Activated naive CD8-positive, alpha-beta T cell (primary cell): Measurements from ENCODE around the gene BANK1.
"Not testable (repeated sequence)": the region's sequence is repeated elsewhere in the genome, so short reads cannot be mapped to it uniquely, and the experiment has no call there.

Experiments
- H3K27ac Mint-ChIP-seq: one replicate; pipeline ENCODE4 v1.8.0; 2021; ENCODE audit warnings: mixed read lengths
- H3K27me3 Mint-ChIP-seq: one replicate; pipeline ENCODE4 v1.8.0; 2021; ENCODE audit warnings: mixed read lengths
- H3K36me3 Mint-ChIP-seq: one replicate; pipeline ENCODE4 v1.8.0; 2021; ENCODE audit warnings: mixed read lengths
- H3K4me1 Mint-ChIP-seq: one replicate; pipeline ENCODE4 v1.8.0; 2021; ENCODE audit warnings: low read depth, mixed read lengths
- H3K4me3 Mint-ChIP-seq: one replicate; pipeline ENCODE4 v1.8.0; 2021; ENCODE audit warnings: mild to moderate bottlenecking, mixed read lengths
- H3K9me3 Mint-ChIP-seq: one replicate; pipeline ENCODE4 v1.8.0; 2021; ENCODE audit warnings: low read depth, mixed read lengths

Gene BANK1

DNA sequence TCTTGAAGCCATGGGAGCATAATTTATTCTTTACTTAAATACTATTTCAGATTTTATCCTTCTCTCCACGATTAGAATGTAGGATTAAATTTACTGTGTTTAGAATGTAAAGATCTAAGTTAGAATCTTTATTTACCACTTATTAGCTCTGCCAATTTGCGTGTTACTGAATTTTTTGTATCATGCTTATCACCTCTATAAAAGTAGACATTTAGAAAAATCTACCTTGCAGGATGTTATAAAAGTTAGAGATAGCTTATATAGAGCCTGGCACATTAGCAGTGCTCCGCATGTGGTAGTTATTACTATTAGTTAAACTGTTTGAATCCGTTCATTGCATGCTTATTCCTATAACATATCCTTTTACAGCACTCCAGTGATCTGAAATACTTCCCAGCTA is 97.9 kb downstream of the BANK1 start:
- peaks cover 4% of the 10 kb centered on the region for H3K9me3 Mint-ChIP-seq

DNA sequence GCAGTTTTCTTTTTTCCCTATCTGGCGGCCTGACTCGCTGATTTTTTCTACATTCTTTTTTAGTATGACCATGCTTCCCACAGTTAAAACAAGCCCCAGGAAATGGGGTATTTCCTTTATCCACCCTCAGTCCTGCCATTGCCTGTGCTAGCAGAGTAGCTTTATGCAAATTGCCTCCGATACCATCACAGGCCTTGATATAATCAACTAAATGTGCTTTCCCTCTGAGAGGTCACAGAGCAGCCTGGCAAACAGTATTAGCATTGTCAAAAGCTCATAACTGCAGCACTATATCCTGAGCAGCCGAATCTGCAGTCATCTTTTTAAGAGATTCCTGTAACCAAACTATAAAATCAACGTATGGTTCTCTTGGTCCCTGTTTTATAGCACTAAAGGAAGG is 115.0 kb downstream of the BANK1 start:
- H3K9me3 Mint-ChIP-seq, H3K4me3 Mint-ChIP-seq, H3K27me3 Mint-ChIP-seq, H3K27ac Mint-ChIP-seq, H3K36me3 Mint-ChIP-seq, H3K4me1 Mint-ChIP-seq: not testable (repeated sequence)

More for the DNA sequence above, 97.9 kb downstream of the BANK1 start:
- no peaks in the 10 kb centered on the region for H3K4me1 Mint-ChIP-seq
- H3K36me3 Mint-ChIP-seq, result no peaks in the 10 kb centered on the region
- no peak overlapping the region for H3K4me3 Mint-ChIP-seq
- H3K27me3 Mint-ChIP-seq, result no peaks in the 10 kb centered on the region
- no peak overlapping the region for H3K27ac Mint-ChIP-seq

DNA sequence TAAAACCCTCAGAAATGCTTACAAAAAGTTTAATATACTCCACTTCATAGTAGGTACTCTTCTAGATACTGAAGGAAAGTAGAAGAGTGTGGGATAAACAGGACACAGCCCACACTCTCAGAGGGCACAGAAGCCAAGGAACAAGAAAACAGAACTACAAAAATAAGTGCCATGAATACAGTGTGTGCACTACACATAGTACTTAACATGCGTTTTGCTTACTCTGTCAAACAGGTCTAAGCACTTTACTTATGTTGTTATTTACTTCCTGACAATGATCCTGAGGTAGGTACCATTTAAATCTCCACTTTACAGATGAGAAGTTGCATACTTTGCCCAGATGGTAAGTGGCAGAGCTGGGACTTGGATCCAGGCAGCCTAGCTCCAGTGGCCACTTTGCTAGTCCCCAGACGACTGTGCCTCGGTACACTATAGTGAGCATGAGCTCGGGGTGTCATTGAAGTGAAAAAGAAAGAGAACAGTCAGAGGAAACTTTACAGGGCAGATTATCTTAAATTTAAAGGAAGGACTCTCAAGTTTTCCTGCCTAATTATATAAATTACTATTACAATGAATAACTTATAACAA is 120.3 kb downstream of the BANK1 start:
- no peaks in the 10 kb centered on the region for H3K9me3 Mint-ChIP-seq
- H3K4me3 Mint-ChIP-seq, result no peak overlapping the region
- peaks cover 2% of the 10 kb centered on the region for H3K27me3 Mint-ChIP-seq
- no peaks in the 10 kb centered on the region for H3K36me3 Mint-ChIP-seq
- no peaks in the 10 kb centered on the region for H3K4me1 Mint-ChIP-seq
- no peak overlapping the region for H3K27ac Mint-ChIP-seq

DNA sequence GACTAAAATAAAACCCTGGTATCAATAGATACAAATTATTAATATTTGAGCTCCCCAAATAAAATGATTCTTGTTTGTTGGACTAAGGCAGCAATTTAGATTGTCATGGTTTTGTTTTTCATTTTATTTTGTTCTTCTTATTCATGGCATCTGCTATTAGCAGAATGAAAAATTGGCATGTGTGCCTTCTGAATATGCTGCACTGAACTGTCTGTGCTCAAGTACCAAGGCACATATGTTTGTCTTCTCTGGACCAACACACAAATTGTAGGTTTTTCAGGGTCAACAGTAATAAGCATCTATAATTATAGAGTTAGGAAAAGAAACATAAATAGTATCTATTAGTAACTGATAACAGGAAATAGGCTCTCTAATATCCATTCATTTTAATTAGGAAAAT is 121.1 kb downstream of the BANK1 start:
- H3K9me3 Mint-ChIP-seq, result no peaks in the 10 kb centered on the region
- H3K36me3 Mint-ChIP-seq, result no peaks in the 10 kb centered on the region
- no peaks in the 10 kb centered on the region for H3K27me3 Mint-ChIP-seq
- no peak overlapping the region for H3K27ac Mint-ChIP-seq
- H3K4me3 Mint-ChIP-seq, result no peak overlapping the region
- no peaks in the 10 kb centered on the region for H3K4me1 Mint-ChIP-seq

DNA sequence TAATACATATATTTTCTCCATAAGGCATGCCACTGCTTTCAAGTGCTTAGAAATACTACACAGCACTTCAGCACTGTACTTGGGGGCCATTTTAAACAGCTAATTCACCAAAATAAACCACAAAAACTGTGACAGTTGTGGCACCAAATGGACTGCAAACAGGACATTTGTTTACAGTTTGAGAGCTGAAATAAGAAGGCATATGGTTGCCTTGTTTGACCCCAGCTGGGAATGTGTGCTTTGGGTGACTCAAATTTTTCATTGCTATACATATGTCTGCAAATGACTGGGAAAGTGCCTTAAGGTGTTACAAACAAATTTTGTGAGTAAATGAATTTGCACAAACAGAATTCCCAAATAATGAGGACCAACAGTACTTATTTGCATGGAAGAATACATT is 124.2 kb downstream of the BANK1 start:
- Mint-ChIP-seq H3K9me3 (no peaks in the 10 kb centered on the region), H3K36me3 (no peaks in the 10 kb centered on the region), H3K4me1 (no peaks in the 10 kb centered on the region), H3K4me3 (no peak overlapping the region), H3K27ac (no peak overlapping the region), H3K27me3 (no peaks in the 10 kb centered on the region)

DNA sequence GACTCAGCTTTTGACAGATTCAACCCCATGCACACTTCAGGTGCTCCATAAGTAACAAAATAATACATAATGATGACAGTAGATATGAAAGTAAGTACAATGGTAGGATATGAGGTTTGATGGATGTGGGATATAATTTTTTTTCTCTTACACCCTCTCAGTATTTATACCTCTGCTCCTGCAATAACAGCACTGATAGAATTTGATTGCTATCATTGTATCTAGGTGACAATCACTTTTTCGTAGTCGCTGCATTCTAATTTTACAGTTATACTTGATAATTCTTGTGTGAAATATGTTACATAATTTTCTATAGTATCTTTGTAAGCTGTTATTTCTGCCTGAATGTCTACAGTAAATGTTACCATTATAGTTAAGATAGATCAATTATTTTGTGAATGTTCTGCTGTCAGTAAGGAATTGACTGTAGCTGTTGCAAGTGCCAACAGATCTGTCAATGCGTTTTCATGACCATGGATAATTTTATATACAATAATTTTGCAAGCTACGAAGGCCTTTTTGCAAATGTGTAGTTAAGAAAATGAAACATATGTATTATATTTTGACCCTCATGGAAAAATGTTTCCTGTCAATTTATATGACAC is 128.9 kb downstream of the BANK1 start:
- no peaks in the 10 kb centered on the region for H3K9me3 Mint-ChIP-seq

DNA sequence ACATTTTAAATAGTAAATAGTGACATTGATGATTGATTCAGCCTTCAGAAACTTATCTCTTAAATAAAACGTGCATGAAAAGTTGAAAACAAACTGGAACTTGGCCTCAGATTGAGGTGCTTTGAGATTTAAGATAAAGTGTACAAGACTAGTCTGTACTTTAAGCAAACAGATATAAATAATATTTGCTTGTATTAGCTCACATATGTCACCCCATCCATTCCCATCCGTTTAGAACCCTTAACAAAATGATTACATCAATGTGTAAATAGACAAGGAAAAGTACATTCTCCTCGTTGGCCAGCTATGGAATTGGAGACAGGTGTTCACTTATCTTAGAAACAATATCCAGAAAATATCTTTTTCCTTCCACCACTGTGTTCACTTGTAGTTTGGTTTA is 130.8 kb downstream of the BANK1 start:
- no peak overlapping the region for H3K27ac Mint-ChIP-seq

More for the DNA sequence above, 128.9 kb downstream of the BANK1 start:
- no peaks in the 10 kb centered on the region for H3K27me3 Mint-ChIP-seq
- H3K36me3 Mint-ChIP-seq, result no peaks in the 10 kb centered on the region
- H3K27ac Mint-ChIP-seq, result no peak overlapping the region
- no peak overlapping the region for H3K4me3 Mint-ChIP-seq
- no peaks in the 10 kb centered on the region for H3K4me1 Mint-ChIP-seq

DNA sequence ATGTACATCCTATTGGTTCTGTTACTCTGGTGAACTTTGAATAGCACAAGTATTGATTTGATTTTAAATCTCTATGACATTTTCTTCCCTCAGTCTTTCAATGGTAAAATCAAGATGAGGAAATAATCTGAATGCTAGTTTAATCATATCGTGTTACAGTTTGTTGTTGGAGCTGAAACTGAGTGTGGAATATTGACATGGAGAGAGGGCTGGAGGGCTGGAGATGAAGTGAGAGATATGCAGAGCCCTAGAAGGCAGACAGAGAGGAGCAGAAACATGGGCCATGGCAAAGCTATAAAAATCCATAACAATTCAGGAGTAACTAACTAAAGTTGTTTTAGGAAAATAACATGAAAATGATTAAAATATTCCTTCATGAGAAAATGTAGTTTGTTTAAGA is 141.1 kb downstream of the BANK1 start:
- Mint-ChIP-seq H3K36me3 (no peaks in the 10 kb centered on the region), H3K4me1 (no peaks in the 10 kb centered on the region), H3K4me3 (no peak overlapping the region), H3K9me3 (peaks cover under 1% of the 10 kb centered on the region), H3K27me3 (peaks cover 7% of the 10 kb centered on the region), H3K27ac (no peak overlapping the region)

More for the DNA sequence above, 130.8 kb downstream of the BANK1 start:
- Mint-ChIP-seq H3K4me3 (no peak overlapping the region), H3K27me3 (no peaks in the 10 kb centered on the region), H3K9me3 (no peaks in the 10 kb centered on the region), H3K4me1 (no peaks in the 10 kb centered on the region), H3K36me3 (no peaks in the 10 kb centered on the region)

DNA sequence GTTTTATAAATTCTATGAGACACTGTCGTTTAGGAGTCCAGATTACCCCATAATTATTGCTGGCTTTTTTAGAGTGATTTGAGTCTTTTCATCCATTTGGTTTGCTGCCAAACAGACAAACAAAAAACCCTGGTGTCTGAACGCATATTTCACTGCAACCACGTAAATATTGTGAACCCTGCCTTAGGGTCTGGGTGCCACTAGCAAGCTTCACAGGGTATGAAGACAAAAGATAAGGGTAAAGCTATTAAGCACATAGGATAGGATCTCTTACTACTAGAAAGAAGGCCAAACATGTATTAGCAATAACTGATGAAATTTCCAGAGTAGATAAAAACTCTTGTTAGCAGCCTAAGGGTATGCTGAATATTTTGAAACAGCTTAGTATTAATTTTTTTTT is 143.3 kb downstream of the BANK1 start:
- H3K9me3 Mint-ChIP-seq, result peaks cover 4% of the 10 kb centered on the region
- no peaks in the 10 kb centered on the region for H3K4me1 Mint-ChIP-seq
- no peak overlapping the region for H3K4me3 Mint-ChIP-seq
- no peaks in the 10 kb centered on the region for H3K36me3 Mint-ChIP-seq
- no peak overlapping the region for H3K27ac Mint-ChIP-seq
- H3K27me3 Mint-ChIP-seq, result peaks cover 1% of the 10 kb centered on the region

DNA sequence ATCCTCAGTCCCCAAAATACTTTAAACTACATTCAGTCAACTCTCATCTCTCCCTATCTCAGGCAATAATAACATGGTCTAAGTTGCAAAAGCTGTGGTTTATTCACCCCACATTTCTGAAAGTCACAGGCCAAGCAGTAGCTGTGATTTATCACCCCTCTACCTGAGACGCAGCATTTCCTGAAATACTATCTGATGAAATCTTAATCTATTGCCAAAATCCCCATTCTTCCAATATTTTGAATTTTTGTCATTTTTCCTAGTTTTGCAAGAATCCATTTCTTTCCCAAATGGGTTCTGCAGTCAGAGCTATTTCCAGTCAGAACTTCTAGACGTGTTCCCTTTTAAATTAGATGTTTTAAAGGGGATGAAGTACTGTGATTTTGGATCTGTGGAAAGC is 148.3 kb downstream of the BANK1 start:
- H3K9me3 Mint-ChIP-seq, result peaks cover 4% of the 10 kb centered on the region
- H3K27me3 Mint-ChIP-seq, result peaks cover 2% of the 10 kb centered on the region
- H3K4me1 Mint-ChIP-seq, result no peaks in the 10 kb centered on the region
- no peak overlapping the region for H3K4me3 Mint-ChIP-seq
- H3K36me3 Mint-ChIP-seq, result no peaks in the 10 kb centered on the region
- H3K27ac Mint-ChIP-seq, result no peak overlapping the region

DNA sequence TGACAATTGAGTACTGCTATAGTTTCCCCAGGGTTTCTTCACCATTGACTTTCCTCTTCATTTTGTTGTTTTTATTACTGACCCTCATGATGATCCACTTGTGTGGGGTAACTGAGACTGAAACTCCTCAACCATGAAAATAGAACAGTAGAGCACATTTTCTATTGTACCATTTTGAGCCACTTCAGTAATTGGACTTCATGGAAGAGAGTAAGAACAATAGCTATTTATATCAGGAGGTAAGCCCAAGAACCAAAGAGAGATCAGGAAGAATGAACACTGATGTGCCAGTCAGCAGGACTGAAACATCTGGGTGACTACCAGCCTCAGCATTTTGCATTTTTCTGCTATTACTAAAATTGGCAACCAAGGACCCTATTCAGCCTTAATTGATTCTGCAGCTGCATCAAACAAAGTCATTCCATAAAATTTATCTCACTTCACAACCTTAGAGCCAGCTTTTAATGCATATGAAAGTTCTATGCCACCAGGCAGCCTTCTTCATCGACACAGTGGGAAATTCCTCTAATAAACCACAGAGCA is 151.4 kb downstream of the BANK1 start:
- Mint-ChIP-seq H3K9me3 (peaks cover 1% of the 10 kb centered on the region), H3K27me3 (peaks cover 2% of the 10 kb centered on the region), H3K4me1 (no peaks in the 10 kb centered on the region), H3K4me3 (no peak overlapping the region), H3K27ac (no peak overlapping the region), H3K36me3 (no peaks in the 10 kb centered on the region)

DNA sequence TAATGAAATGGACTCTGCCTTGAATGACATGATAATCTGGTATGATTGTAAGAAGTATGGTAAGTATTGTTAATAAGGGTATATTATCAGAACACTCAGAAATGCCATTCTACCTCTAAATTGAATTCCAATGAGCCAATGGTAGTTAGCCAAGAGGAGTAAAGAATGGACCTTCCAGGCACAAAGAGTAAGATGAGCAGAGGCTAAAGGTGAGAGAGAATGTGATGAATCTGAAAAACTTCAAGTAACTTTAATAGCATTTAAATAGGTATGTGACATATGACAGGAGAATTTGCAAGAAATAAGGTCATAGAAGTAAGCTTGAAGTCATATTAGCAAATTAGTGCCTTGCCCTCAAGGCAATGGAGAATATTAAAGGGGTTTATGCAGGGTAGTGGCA is 152.4 kb downstream of the BANK1 start:
- Mint-ChIP-seq H3K27ac (no peak overlapping the region), H3K4me1 (no peaks in the 10 kb centered on the region), H3K9me3 (no peaks in the 10 kb centered on the region)

DNA sequence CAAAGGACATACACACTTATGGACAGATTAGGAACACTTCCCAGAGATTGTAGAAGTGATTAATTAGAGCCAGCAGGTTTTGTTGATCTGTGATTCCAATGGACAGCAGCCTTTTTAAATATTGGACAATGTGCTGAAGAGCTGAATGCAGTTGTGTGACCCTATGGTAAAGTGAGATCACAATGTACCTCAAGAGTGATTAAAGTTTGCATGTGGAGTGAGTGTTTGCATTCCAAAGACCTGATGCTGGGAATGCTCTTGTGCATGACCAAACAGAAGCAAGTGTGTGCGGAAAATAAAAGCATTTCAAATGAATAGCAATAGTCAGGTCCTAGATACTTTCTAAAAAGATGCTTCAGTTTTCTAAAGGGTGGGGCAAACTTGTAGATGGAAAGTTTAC is 154.1 kb downstream of the BANK1 start:
- no peak overlapping the region for H3K4me3 Mint-ChIP-seq
- no peaks in the 10 kb centered on the region for H3K9me3 Mint-ChIP-seq
- H3K27ac Mint-ChIP-seq, result no peak overlapping the region
- peaks cover 3% of the 10 kb centered on the region for H3K27me3 Mint-ChIP-seq
- H3K36me3 Mint-ChIP-seq, result no peaks in the 10 kb centered on the region
- H3K4me1 Mint-ChIP-seq, result no peaks in the 10 kb centered on the region

More for the DNA sequence above, 152.4 kb downstream of the BANK1 start:
- H3K27me3 Mint-ChIP-seq, result peaks cover 2% of the 10 kb centered on the region
- no peak overlapping the region for H3K4me3 Mint-ChIP-seq
- H3K36me3 Mint-ChIP-seq, result no peaks in the 10 kb centered on the region

DNA sequence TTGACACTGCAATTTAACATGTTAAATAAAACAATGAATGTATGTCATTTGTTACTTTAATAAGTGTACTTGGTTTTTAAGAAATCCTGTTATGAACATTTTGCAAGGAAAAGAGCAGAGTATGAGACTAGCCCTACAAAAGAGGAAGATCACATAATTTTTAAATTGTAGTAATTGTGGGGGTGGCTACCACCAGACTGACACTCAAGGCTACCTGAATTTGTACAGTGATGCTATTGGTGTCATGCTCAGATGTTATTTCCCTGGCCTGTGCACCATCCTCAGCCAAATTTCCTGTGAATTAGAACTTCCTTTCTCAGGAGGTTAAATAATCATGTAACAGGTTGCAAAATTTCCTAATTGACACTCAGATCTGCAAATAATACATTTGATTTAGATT is 157.5 kb downstream of the BANK1 start:
- Mint-ChIP-seq H3K9me3 (no peaks in the 10 kb centered on the region), H3K36me3 (no peaks in the 10 kb centered on the region), H3K27me3 (peaks cover 4% of the 10 kb centered on the region), H3K4me1 (no peaks in the 10 kb centered on the region), H3K4me3 (no peak overlapping the region), H3K27ac (no peak overlapping the region)

DNA sequence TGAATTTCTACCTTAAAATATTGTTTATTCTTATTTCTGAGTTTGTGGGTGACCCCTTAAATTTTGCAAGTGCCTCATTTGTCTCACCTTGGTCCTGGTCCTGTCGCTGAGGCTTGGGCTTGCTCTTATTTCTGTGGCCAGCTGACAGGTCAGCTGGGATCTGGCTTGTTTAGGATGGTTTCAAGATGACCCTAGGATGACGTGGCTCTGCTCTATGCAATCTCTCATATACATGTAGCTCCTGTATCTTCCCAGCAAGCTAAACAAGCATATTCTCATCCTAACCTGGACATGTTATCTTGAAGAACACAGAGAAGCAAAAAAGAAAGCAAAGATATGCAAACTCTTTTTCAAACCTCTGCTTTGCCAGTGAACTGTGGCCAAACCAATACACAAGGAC is 158.4 kb downstream of the BANK1 start:
- H3K27ac Mint-ChIP-seq, result no peak overlapping the region
- H3K4me1 Mint-ChIP-seq, result no peaks in the 10 kb centered on the region

More for the DNA sequence above, 158.4 kb downstream of the BANK1 start:
- no peak overlapping the region for H3K4me3 Mint-ChIP-seq
- H3K36me3 Mint-ChIP-seq, result no peaks in the 10 kb centered on the region
- H3K9me3 Mint-ChIP-seq, result no peaks in the 10 kb centered on the region
- H3K27me3 Mint-ChIP-seq, result peaks cover 4% of the 10 kb centered on the region
